Measurements from ENCODE around the gene ZSCAN22.

ZSCAN22 gene

GRCh38 chr19:58305932-58306323 is 20.9 kb upstream of the ZSCAN22 start:
- TF ChIP-seq ZBTB7A (IDR thresholded peaks at IDR 0.05; ENCODE audit: low read depth) (no peak), TAF1 (IDR thresholded peaks at IDR 0.05; ENCODE audit: low read depth) (no peak), TCF12 (IDR thresholded peaks at IDR 0.05; ENCODE audit: low read depth) (no peak), FOXM1 (IDR thresholded peaks at IDR 0.05; ENCODE audit: borderline replicate concordance, low read depth) (no peak), YY1 (IDR thresholded peaks at IDR 0.05; ENCODE audit: low read depth) (no peak), NFIC (IDR thresholded peaks at IDR 0.05) (no peak), CREB1 (IDR thresholded peaks at IDR 0.05; ENCODE audit: low read depth) (no peak), EGR1 (IDR thresholded peaks at IDR 0.05) (no peak), EP300 (IDR thresholded peaks at IDR 0.05; ENCODE audit: borderline replicate concordance) (no peak), TEAD4 (IDR thresholded peaks at IDR 0.05) (no peak), CEBPB (IDR thresholded peaks at IDR 0.05) (no peak), RAD21 (IDR thresholded peaks at IDR 0.05; ENCODE audit: low read depth) (no peak)
- TF ChIP-seq, protein P1, sequence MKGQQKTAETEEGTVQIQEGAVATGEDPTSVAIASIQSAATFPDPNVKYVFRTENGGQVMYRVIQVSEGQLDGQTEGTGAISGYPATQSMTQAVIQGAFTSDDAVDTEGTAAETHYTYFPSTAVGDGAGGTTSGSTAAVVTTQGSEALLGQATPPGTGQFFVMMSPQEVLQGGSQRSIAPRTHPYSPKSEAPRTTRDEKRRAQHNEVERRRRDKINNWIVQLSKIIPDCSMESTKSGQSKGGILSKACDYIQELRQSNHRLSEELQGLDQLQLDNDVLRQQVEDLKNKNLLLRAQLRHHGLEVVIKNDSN (IDR thresholded peaks at IDR 0.05), result no peak
- TF ChIP-seq, protein P2, sequence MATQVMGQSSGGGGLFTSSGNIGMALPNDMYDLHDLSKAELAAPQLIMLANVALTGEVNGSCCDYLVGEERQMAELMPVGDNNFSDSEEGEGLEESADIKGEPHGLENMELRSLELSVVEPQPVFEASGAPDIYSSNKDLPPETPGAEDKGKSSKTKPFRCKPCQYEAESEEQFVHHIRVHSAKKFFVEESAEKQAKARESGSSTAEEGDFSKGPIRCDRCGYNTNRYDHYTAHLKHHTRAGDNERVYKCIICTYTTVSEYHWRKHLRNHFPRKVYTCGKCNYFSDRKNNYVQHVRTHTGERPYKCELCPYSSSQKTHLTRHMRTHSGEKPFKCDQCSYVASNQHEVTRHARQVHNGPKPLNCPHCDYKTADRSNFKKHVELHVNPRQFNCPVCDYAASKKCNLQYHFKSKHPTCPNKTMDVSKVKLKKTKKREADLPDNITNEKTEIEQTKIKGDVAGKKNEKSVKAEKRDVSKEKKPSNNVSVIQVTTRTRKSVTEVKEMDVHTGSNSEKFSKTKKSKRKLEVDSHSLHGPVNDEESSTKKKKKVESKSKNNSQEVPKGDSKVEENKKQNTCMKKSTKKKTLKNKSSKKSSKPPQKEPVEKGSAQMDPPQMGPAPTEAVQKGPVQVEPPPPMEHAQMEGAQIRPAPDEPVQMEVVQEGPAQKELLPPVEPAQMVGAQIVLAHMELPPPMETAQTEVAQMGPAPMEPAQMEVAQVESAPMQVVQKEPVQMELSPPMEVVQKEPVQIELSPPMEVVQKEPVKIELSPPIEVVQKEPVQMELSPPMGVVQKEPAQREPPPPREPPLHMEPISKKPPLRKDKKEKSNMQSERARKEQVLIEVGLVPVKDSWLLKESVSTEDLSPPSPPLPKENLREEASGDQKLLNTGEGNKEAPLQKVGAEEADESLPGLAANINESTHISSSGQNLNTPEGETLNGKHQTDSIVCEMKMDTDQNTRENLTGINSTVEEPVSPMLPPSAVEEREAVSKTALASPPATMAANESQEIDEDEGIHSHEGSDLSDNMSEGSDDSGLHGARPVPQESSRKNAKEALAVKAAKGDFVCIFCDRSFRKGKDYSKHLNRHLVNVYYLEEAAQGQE (IDR thresholded peaks at IDR 0.05; ENCODE audit: low read depth), result no peak
- TF ChIP-seq, protein P3, sequence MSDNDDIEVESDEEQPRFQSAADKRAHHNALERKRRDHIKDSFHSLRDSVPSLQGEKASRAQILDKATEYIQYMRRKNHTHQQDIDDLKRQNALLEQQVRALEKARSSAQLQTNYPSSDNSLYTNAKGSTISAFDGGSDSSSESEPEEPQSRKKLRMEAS (IDR thresholded peaks at IDR 0.05), result no peak

DNA sequence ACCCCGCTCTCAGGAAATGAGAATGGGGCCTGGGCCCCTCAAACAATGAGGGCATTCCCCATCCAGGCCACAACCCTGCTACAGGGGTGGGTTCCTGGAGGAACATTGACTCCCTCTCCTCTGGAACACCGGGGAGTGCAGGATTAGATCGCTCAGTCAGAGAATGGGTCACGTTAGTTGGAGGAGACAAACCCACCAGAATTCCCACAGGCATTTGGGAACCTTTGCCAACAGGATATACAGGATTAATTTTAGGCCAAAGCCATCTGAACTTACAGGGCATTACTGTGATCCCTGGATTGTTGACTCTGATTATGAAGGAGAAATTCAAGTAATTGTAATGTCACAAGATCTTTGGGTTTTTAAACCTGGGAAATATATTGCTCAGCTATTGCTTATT is 19.1 kb upstream of the ZSCAN22 start:
- TF ChIP-seq, protein P3 (IDR thresholded peaks at IDR 0.05), result no peak
- TF ChIP-seq NFIC (IDR thresholded peaks at IDR 0.05) (no peak), EP300 (IDR thresholded peaks at IDR 0.05; ENCODE audit: borderline replicate concordance) (no peak), TEAD4 (IDR thresholded peaks at IDR 0.05) (no peak), TCF12 (IDR thresholded peaks at IDR 0.05; ENCODE audit: low read depth) (no peak), RAD21 (IDR thresholded peaks at IDR 0.05; ENCODE audit: low read depth) (no peak), CREB1 (IDR thresholded peaks at IDR 0.05; ENCODE audit: low read depth) (no peak), YY1 (IDR thresholded peaks at IDR 0.05; ENCODE audit: low read depth) (no peak), EGR1 (IDR thresholded peaks at IDR 0.05) (no peak), CEBPB (IDR thresholded peaks at IDR 0.05) (no peak), TAF1 (IDR thresholded peaks at IDR 0.05; ENCODE audit: low read depth) (no peak), FOXM1 (IDR thresholded peaks at IDR 0.05; ENCODE audit: borderline replicate concordance, low read depth) (no peak), ZBTB7A (IDR thresholded peaks at IDR 0.05; ENCODE audit: low read depth) (no peak)
- TF ChIP-seq, protein P1 (IDR thresholded peaks at IDR 0.05), result no peak
- TF ChIP-seq, protein P2 (IDR thresholded peaks at IDR 0.05; ENCODE audit: low read depth), result no peak

GRCh38 chr19:58310685-58311084 is 16.1 kb upstream of the ZSCAN22 start:
- peak; percentile 9; the same call in 1 of the 2 replicates for TF ChIP-seq RAD21 (IDR thresholded peaks at IDR 0.05; ENCODE audit: low read depth)

DNA sequence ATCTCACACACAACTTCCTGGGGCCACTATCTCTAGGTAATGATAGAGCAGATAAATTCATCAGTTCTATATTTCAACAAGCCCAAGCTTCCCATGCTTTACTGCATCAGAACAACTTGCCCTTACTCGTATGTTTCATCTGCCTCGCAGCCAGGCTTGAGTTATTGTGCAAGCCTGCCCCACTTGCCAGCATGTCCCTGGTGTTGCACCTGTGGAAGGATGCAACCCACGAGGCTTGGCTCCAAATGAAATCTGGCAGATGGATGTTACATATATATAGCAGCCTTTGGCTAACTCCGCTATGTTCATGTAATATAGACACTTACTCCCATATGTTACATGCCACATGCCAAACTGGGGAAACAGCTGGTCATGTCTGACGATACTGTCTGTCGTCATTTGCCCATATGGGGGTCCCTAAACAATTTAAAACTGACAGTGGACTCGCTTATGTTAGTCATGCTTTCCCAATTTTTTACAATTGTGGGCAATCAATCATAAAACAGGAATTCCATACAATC is 15.4 kb upstream of the ZSCAN22 start:
- TF ChIP-seq, protein P2 (IDR thresholded peaks at IDR 0.05; ENCODE audit: low read depth), result no peak
- TF ChIP-seq, protein P1 (IDR thresholded peaks at IDR 0.05), result no peak
- TF ChIP-seq RAD21 (IDR thresholded peaks at IDR 0.05; ENCODE audit: low read depth), result no peak
